Karpas-422 (cell line): ENCODE results near the gene NAGA. TPM values are rescaled to one million over a fixed set of nuclear protein-coding genes. Genes with fewer than 3 reads are reported as not detected.
A peak's percentile ranks its signal among the peaks of the same experiment; 100 is the strongest.

Source experiments
- DNase-seq: peaks from one replicate; pipeline ENCODE4 v3.0.0-alpha.2; 2015
- H2AFZ ChIP-seq: fragments of 200-600 bp; sonication (generic); 2 replicates; pipeline ENCODE4 v1.6.1; 2014; ENCODE audit warnings: antibody characterized with exemption, low read length, mixed read lengths
- H3K27ac ChIP-seq: fragments of 200-600 bp; sonication (generic); 2 replicates; pipeline ENCODE4 v1.5.1; 2014; ENCODE audit warnings: mild to moderate bottlenecking, low read length, moderate library complexity
- H3K27me3 ChIP-seq: fragments of 200-600 bp; sonication (generic); 2 replicates; pipeline ENCODE4 v1.6.1; 2014; ENCODE audit warnings: low read length, mixed read lengths
- H3K36me3 ChIP-seq: fragments of 200-600 bp; sonication (generic); 2 replicates; pipeline ENCODE4 v1.6.1; 2014; ENCODE audit warnings: low read length, mixed read lengths; ENCODE audit not compliant: insufficient read depth
- H3K4me1 ChIP-seq: fragments of 200-600 bp; sonication (generic); 2 replicates; pipeline ENCODE4 v1.6.1; 2014; ENCODE audit warnings: mild to moderate bottlenecking, low read length, mixed read lengths
- H3K4me2 ChIP-seq: fragments of 200-600 bp; sonication (generic); 2 replicates; pipeline ENCODE4 v1.6.1; 2014; ENCODE audit warnings: low read length, low read depth, mild to moderate bottlenecking; ENCODE audit not compliant: poor library complexity, severe bottlenecking
- H3K4me3 ChIP-seq: fragments of 200-600 bp; sonication (generic); 2 replicates; pipeline ENCODE4 v1.5.1; 2014; ENCODE audit warnings: mild to moderate bottlenecking, antibody characterized with exemption, low read length, mixed read lengths
- H3K79me2 ChIP-seq: fragments of 200-600 bp; sonication (generic); 2 replicates; pipeline ENCODE4 v1.6.1; 2014; ENCODE audit warnings: mild to moderate bottlenecking, low read length, mixed read lengths
- H3K9ac ChIP-seq: fragments of 200-600 bp; sonication (generic); 2 replicates; pipeline ENCODE4 v1.6.0; 2014; ENCODE audit warnings: low read length
- H3K9me2 ChIP-seq: fragments of 200-600 bp; sonication (generic), shearing (Covaris generic); replicated peaks from 2 replicates; pipeline ENCODE4 v1.6.0; 2014; ENCODE audit warnings: mild to moderate bottlenecking, low read length, moderate library complexity; ENCODE audit not compliant: insufficient read depth
- H3K9me3 ChIP-seq: fragments of 300-700, 200-600 bp; sonication (generic); 2 replicates; pipeline ENCODE4 v1.6.1; 2014; ENCODE audit warnings: low read length, mixed read lengths
- H4K20me1 ChIP-seq: fragments of 200-600 bp; sonication (generic); 2 replicates; pipeline ENCODE4 v1.6.1; 2014; ENCODE audit warnings: mild to moderate bottlenecking, antibody characterized with exemption, low read length, low read depth; ENCODE audit not compliant: insufficient read depth
- total RNA-seq: library from RNA; depleted of rRNA; stranded (reverse); fragments of >200 nt; shearing (Covaris generic); gene quantifications from 2 replicates; pipeline ENCODE4 v1.2.3, GENCODE V29; 2014; ENCODE audit warnings: low replicate concordance

NAGA gene
- total RNA-seq, 1 experiment from 2014 or later, result 26.1 TPM

GRCh38 chr22:42079319-42080251 lies 9.0 kb upstream of the NAGA start, which contains the start of gene SMDT1:
Gene SMDT1, plus strand, starts transcription at chr22:42079700. Its CDS starts 69 bp downstream, at chr22:42079769.
- H3K4me1 ChIP-seq, result peaks cover 18% of the 10 kb centered on the region
- H3K27ac ChIP-seq, result peak within 1 kb of the TSS; percentile 76
- no peaks in the 10 kb centered on the region for H3K9me2 ChIP-seq
- peaks cover 31% of the 10 kb centered on the region for H3K79me2 ChIP-seq
- no peaks in the 10 kb centered on the region for H4K20me1 ChIP-seq
- peak within 1 kb of the TSS; percentile 68 for H2AFZ ChIP-seq
- peaks cover 21% of the 10 kb centered on the region for H3K36me3 ChIP-seq
- peak within 1 kb of the TSS; percentile 78 for H3K9ac ChIP-seq
- H3K4me3 ChIP-seq, result peak within 1 kb of the TSS; percentile 81
- DNase-seq, result peak; percentile 100
- H3K27me3 ChIP-seq, result no peaks in the 10 kb centered on the region
- no peaks in the 10 kb centered on the region for H3K9me3 ChIP-seq
- peak within 1 kb of the TSS; percentile 83 for H3K4me2 ChIP-seq

GRCh38 chr22:42078469-42079318 lies 8.1 kb upstream of the NAGA start:
- Histone ChIP-seq H3K27ac (peak overlapping the region; percentile 63), H3K4me1 (peaks cover 18% of the 10 kb centered on the region), H3K4me3 (peak overlapping the region; percentile 81), H3K9ac (peak overlapping the region; percentile 78), H4K20me1 (no peaks in the 10 kb centered on the region), H3K4me2 (peak overlapping the region; percentile 83), H3K79me2 (peaks cover 29% of the 10 kb centered on the region), H3K9me3 (no peaks in the 10 kb centered on the region), H3K36me3 (peaks cover 18% of the 10 kb centered on the region), H2AFZ (peak overlapping the region; percentile 68), H3K27me3 (no peaks in the 10 kb centered on the region), H3K9me2 (no peaks in the 10 kb centered on the region)
- DNase-seq, result peak; percentile 44

DNA sequence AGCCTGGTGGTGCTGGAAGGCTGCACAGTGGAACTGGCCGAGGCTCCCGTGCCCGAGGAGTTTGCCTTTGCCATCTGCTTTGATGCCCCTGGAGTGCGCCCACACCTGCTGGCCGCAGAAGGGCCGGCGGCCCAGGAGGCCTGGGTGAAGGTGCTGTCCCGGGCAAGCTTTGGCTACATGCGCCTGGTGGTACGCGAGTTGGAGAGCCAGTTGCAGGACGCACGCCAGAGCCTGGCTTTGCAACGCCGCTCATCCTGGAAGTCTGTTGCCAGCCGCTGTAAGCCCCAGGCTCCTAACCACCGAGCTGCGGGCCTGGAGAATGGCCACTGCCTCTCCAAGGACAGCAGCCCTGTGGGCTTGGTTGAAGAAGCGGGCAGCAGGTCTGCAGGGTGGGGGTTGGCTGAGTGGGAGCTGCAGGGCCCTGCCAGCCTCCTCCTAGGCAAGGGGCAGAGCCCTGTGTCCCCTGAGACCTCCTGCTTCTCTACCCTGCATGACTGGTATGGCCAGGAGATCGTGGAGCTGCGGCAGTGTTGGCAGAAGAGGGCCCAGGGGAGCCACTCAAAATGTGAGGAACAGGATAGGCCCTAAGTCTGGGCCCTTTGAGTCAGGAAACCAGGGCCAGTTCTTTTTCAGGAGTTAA lies 7.0 kb upstream of the NAGA start:
- no peak overlapping the region for H3K4me3 ChIP-seq
- H3K4me1 ChIP-seq, result peaks cover 18% of the 10 kb centered on the region
- DNase-seq, result no peak
- no peak overlapping the region for H3K4me2 ChIP-seq
- no peak overlapping the region for H2AFZ ChIP-seq
- H3K9ac ChIP-seq, result no peak overlapping the region
- H3K27me3 ChIP-seq, result no peaks in the 10 kb centered on the region
- no peaks in the 10 kb centered on the region for H4K20me1 ChIP-seq
- H3K9me2 ChIP-seq, result no peaks in the 10 kb centered on the region
- H3K79me2 ChIP-seq, result peaks cover 20% of the 10 kb centered on the region
- H3K9me3 ChIP-seq, result no peaks in the 10 kb centered on the region
- peaks cover 7% of the 10 kb centered on the region for H3K36me3 ChIP-seq
- H3K27ac ChIP-seq, result no peak overlapping the region

GRCh38 chr22:42076764-42077485 lies 6.3 kb upstream of the NAGA start:
- Histone ChIP-seq H3K27me3 (no peaks in the 10 kb centered on the region), H3K9ac (no peak overlapping the region), H3K9me3 (no peaks in the 10 kb centered on the region), H3K36me3 (peaks cover 4% of the 10 kb centered on the region; the same call in 1 of the 2 replicates), H4K20me1 (no peaks in the 10 kb centered on the region), H3K79me2 (peaks cover 19% of the 10 kb centered on the region), H3K27ac (no peak overlapping the region), H3K4me2 (no peak overlapping the region), H3K9me2 (no peaks in the 10 kb centered on the region), H3K4me3 (no peak overlapping the region), H3K4me1 (peaks cover 18% of the 10 kb centered on the region), H2AFZ (no peak overlapping the region)
- DNase-seq, result no peak

GRCh38 chr22:42074846-42075676 lies 4.4 kb upstream of the NAGA start:
- no peak overlapping the region for H2AFZ ChIP-seq
- no peak overlapping the region for H3K4me3 ChIP-seq
- no peak overlapping the region for H3K27ac ChIP-seq
- H3K9ac ChIP-seq, result no peak overlapping the region
- H3K9me2 ChIP-seq, result no peaks in the 10 kb centered on the region
- DNase-seq, result no peak
- H3K79me2 ChIP-seq, result peaks cover 2% of the 10 kb centered on the region
- H4K20me1 ChIP-seq, result no peaks in the 10 kb centered on the region
- peaks cover 25% of the 10 kb centered on the region for H3K4me1 ChIP-seq
- H3K36me3 ChIP-seq, result no peaks in the 10 kb centered on the region
- no peak overlapping the region for H3K4me2 ChIP-seq
- H3K27me3 ChIP-seq, result no peaks in the 10 kb centered on the region
- H3K9me3 ChIP-seq, result no peaks in the 10 kb centered on the region

DNA sequence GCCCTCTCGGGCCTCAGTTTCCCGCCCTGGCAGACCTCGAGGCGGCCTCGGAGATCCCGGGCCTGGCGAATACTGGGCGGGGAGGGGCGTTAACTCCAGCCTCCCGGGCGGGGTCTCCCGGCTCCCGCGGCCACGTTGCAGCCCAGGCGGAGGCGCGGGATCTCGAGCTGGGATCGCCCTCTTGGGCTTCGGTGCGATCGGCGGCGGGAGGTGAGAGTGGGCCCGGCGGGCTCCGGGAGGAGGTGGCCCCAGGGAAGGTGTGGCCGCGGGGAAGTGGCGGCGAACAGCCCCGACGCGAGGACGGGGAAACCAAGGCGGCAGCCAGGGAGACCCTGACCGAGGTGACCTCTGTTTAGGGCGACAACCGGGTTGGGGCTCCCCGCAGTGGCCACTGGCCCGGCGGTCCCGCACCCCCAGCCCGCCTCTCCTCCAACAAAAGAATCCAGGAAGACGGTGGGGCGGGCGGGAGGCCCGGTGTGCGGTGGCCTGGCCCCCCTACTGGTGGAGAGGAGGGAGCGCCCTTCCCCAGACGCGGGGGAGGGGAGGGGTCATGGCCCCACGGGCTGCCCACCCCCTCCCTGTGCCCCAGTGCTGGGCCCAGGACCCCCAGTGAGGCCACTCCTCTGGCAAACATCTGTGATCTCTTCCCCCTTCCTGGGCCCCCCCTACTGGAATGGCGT lies 3.7 kb upstream of the NAGA start, which contains the start of gene PHETA2:
PHETA2 (plus strand) TSS at position 117 of the 680 bp plus-strand sequence. CDS start 3,046 bp downstream, outside the sequence.
- Histone ChIP-seq H3K79me2 (peaks cover 7% of the 10 kb centered on the region), H3K4me2 (no peak within 1 kb of the TSS), H3K36me3 (no peaks in the 10 kb centered on the region), H4K20me1 (no peaks in the 10 kb centered on the region), H3K4me3 (no peak within 1 kb of the TSS), H3K4me1 (peaks cover 31% of the 10 kb centered on the region), H3K27ac (no peak within 1 kb of the TSS), H2AFZ (no peak within 1 kb of the TSS), H3K9ac (no peak within 1 kb of the TSS), H3K9me2 (no peaks in the 10 kb centered on the region), H3K9me3 (no peaks in the 10 kb centered on the region), H3K27me3 (no peaks in the 10 kb centered on the region)
- DNase-seq, result no peak
